ENCODE measurements around the gene RLF. TPM values are rescaled to one million over a fixed set of nuclear protein-coding genes. Genes with fewer than 3 reads are reported as not detected.
"Not testable (repeated sequence)": the region's sequence is repeated elsewhere in the genome, so short reads cannot be mapped to it uniquely, and the experiment has no call there.

RLF gene
- total RNA-seq, 1 donor from 2014 or later, result 47.1 TPM

GRCh38 chr1:40174788-40175187, 13.6 kb downstream of the RLF start:
- no peak for DNase-seq

DNA sequence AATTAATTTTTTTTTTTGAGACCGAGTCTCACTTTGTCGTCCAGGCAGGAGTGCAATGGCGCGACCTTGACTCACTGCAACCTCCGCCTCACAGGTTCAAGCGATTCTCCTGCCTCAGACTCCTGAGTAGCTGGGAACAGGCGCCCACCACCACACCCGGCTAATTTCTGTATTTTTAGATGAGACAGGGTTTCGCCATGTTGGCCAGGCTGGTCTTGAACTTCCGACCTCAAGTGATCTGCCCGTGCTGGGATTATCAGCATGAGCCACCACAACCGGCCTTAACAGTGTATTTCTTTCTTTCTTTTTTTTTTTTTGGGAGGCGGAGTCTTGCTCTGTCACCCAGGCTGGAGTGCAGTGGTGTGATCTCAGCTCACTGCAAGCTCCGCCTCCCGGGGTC, 15.8 kb downstream of the RLF start:
- not testable (repeated sequence) for DNase-seq

DNA sequence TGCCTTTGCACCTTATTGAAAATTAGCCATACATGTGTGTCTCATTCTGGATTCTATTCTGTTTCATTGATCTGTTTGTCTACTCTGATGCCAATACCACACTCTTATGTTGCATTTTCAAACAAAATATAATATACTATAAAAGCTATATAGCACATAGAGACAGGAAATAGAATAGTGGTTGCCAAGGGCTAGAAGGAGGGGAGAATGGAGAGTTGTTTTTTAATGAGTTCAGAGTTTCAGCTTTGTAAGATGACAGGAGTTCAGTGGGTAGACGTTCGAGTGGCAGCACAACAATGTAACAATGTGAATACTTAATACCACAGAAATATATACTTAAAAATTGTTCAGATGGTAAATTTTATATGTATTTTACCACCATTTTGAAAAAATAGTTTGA, 17.0 kb downstream of the RLF start:
- no peak for DNase-seq

DNA sequence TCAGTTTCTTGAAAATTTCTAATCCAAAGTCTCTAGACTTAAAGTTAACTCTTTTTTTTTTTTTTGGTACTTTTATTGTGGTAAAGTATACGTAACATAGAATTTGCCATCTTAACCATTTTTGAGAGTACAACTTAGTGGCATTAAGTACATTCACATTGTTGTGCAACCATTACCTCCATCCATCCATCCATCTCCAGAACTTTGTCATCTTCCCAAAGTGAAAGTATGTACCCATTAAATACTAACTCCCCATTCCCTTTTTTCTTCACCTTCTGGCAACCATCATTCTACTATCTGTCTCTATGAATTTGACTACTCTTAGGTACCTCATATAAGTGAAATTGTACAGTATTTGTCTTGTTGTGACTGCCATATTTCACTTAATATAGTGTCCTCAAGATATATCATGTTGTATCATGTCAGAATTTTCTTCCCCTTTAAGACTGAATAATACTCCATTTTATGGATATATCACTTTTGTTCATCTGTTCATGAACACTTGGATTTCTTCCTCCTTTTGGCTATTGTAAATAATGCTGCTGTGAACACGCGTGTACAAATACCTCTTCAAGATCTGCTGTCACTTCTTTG, 18.4 kb downstream of the RLF start:
- DNase-seq, result no peak

DNA sequence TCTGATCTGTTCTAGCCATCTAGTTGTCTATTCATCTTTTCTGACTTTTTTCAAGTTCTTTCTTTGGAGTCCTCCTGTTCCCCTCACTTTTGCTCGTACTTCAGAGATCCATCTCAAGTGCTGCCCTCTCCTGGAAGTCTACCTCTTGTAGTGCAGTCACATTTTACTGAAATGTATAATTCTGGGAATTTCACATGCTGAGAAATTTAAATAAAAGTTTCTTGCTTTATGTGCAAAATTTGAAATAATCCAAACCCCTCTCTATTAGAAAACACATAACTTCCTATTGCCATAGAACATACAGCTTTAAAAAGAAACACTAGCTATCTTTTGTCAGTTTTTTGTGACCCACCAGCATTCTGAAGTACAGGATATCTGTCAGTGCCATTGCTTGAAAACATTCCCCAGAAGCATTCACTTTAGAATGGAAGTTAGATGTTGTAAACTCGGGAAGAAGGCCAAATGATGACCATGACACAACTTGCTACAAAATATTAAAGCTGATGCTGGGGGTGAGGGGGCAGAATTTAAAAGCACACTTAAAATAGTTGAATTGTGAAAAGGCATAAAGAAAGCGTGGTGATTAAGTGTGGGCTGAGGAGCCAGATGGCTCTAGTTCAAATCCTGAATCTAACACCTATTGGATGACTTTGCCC, 22.0 kb downstream of the RLF start:
- no peak for DNase-seq

- DNase-seq, result no peak
Observed at GRCh38 chr1:40184193-40184592, 23.0 kb downstream of the RLF start.

DNA sequence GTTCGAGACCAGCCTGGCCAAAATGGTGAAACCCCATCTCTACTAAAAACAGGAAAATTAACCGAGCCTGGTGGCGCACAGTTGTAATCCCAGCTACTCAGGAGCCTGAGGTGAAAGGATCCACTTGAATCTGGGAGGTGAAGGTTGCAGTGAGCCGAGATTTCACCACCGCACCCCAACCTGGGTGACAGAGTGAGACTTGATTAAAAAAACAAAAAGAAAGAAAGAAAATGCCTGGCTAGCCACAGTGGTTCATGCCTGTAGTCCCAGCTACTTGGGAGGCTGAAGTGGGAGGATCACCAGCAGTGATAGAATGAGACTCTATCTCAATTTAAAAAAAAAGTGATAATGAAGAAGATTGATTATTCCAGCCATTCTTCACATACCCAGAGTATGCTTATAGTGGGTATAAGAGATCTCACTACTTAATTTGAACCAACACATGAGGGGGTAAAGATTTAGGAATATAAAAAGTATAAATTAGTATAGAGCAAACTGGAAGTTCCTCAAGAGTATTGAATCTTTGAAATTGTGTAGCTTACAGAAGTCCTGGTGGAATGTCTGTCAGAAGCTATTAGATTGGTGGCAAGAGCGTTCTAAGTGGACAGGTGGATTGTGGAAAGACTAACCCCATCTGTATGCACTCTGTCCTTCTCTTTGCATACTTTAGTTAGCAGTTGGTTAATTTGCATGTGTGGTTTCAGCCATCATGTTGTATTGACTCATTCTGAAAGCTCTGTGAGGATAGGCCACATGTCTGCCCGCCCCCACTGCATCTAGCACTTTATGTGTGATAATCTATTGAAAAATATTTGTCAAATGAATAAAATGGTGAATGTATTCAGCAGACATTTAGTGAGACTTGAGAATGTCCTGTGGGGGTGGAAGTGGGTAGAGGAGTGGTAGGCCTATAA, 25.0 kb downstream of the RLF start:
- DNase-seq, result no peak

- DNase-seq, result no peak
Observed at GRCh38 chr1:40187399-40187798, 26.2 kb downstream of the RLF start.

DNA sequence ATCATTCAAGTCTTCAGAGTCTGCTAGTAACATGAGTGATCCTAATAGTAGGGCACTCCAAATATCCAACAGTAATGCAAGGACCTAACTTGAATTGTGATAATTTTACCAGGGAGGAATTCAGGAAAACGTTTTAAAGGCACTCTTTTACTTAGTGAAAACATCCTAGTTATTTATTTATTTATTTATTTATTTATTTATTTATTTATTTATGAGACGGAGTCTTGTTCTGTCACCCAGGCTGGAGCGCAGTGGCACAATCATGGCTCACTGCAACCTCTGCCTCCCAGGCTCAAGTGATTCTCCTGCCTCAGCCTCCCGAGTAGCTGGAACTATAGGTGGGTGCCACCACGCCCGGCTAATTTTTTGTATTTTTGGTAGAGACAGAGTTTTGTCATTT, 33.5 kb downstream of the RLF start:
- not testable (repeated sequence) for DNase-seq

- DNase-seq, result no peak
Observed at GRCh38 chr1:40197656-40198055, 36.5 kb downstream of the RLF start.

- no peak for DNase-seq
Observed at GRCh38 chr1:40199126-40199525, 37.9 kb downstream of the RLF start.

GRCh38 chr1:40204856-40205255, 43.7 kb downstream of the RLF start:
- DNase-seq, result no peak

GRCh38 chr1:40210511-40211204, 49.5 kb downstream of the RLF start:
- DNase-seq, result no peak

- no peak for DNase-seq
Observed at GRCh38 chr1:40218333-40218732, 57.1 kb downstream of the RLF start.

DNA sequence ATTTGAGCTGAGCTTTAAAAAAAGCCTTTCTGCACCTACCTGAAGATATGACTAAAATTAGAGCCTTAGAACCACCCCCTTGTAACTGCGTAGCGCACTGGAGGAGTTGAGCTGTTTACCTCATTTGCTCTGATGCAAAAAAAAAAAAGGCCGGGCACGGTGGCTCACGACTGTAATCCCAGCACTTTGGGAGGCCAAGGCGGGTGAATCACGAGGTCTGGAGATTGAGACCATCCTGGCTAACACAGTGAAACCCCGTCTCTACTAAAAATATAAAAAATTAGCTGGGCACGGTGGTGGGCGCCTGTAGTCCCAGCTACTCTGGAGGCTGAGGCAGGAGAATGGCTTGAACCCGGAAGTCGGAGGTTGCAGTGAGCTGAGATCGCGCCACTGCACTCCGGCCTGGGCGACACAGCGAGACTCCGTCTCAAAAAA, 60.3 kb downstream of the RLF start:
- DNase-seq, result not testable (repeated sequence)

DNA sequence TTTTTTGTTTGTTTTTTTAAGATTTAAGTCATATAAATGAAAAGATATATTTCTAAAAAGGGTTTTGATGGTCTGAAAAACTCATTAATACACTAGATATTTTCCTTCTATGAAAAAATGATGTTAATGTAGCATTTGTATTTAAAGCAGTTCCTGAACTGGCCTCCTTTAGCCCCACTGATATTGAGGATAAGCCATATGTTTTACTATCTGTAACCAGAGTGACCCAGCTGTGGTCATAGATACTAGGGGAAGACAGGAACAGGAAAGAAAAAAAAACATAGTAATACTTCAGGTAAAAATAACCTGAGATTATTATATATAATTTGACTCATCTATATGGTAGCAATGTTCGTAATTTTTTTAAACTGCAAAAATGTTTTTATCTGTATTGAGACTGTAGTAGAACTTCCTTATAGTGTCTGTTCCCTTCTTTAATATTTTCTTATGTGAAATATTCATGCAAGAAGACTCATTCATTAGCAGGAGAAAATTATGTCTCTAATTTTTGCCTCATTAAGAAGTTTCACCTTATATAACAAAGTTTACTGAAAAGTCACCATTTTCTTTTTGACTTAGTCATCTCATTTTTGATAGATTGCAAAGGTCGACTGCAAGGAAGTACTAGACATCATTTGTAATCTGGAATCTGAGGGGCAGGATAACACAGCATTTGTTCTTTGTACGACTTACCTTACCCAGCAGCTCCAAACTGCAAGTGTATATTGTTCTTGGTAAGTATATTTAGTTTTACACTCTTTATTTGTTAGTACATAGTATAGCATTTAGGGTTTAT, 61.0 kb downstream of the RLF start:
- DNase-seq, result no peak

GRCh38 chr1:40224040-40224439, 62.9 kb downstream of the RLF start:
- no peak for DNase-seq

- DNase-seq, result no peak
Observed at GRCh38 chr1:40226192-40226591, 65.0 kb downstream of the RLF start.

DNA sequence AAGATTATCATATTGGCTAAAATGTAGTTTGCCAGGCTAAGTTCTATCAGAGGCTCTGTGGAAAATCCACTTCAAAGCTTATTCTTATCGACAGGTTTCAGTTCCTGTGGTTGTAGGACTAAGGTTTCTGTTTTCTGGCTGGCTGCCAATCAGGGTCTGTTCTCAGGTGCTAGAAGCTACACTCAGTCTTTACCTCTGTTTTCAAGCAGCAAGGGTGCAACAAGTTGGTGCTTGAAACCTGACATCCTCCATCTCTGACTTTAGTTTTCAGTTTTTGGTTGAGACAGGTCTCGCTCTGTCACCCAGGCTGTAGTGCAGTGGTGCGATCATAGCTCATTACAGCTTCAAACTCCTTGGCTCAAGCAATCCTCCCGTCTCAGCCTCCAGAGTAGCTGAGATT, 71.3 kb downstream of the RLF start:
- no peak for DNase-seq

GRCh38 chr1:40239626-40240025, 78.4 kb downstream of the RLF start:
- DNase-seq, result no peak

GRCh38 chr1:40240390-40240789, 79.2 kb downstream of the RLF start:
- no peak for DNase-seq

GRCh38 chr1:40241362-40241761, 80.2 kb downstream of the RLF start:
- no peak for DNase-seq

Measured in skin of body (tissue), 2 donors.